ENCODE measurements around the gene ZNF337. TPM values are rescaled to one million over a fixed set of nuclear protein-coding genes. Genes with fewer than 3 reads are reported as not detected.
A peak's percentile ranks its signal among the peaks of the same experiment; 100 is the strongest.

ZNF337 gene
- total RNA-seq: 10 to 100 TPM; 16.0 to 20.3 TPM

GRCh38 chr20:25696371-25697131 is at the start of gene ZNF337:
Gene ZNF337, minus strand, starts transcription at chr20:25696853. Its CDS starts 10,436 bp downstream, at chr20:25686417.
- TF ChIP-seq CTCF (IDR thresholded peaks at IDR 0.05) (peak in 2 of 4 experiments; percentile 13 to 23), POLR2A (IDR thresholded peaks at IDR 0.05) (peak; percentile 69), POLR2AphosphoS5 (IDR thresholded peaks at IDR 0.05) (peak; percentile 94)
- Histone ChIP-seq H3K27ac (peak within 1 kb of the TSS; percentile 88 to 92), H3K27me3 (replicated peaks; ENCODE audit: insufficient read depth) (no peaks in the 10 kb centered on the region), H3K9me3 (no peaks in the 10 kb centered on the region), H3K4me1 (replicated peaks) (no peaks in the 10 kb centered on the region), H3K36me3 (no peaks in the 10 kb centered on the region), H3K4me3 (peak within 1 kb of the TSS; percentile 85 to 88)
- under 1% methylated on average over 39 of the region's 82 CpGs for WGBS
- DNase-seq (ENCODE audit: low spot score): peak; percentile 91
- intact Hi-C loops (cut with DNase I): loop anchor here (2.0 to 10.0 kb wide), 2 partner anchors 74 to 162 kb away; no protein-coding TSS in a partner anchor

GRCh38 chr20:25745738-25746137 is 49.1 kb upstream of the ZNF337 start:
- H3K9me3 ChIP-seq: no peaks in the 10 kb centered on the region
- intact Hi-C loops (cut with DNase I): no loop called here
- no peaks in the 10 kb centered on the region for H3K36me3 ChIP-seq
- H3K27ac ChIP-seq: no peak overlapping the region
- no peak overlapping the region for H3K4me3 ChIP-seq
- H3K27me3 ChIP-seq (replicated peaks; ENCODE audit: insufficient read depth): no peaks in the 10 kb centered on the region
- no peak for TF ChIP-seq POLR2AphosphoS5 (IDR thresholded peaks at IDR 0.05)
- no peak for TF ChIP-seq POLR2A (IDR thresholded peaks at IDR 0.05)
- TF ChIP-seq CTCF (IDR thresholded peaks at IDR 0.05): no peak
- no peaks in the 10 kb centered on the region for H3K4me1 ChIP-seq (replicated peaks)
- WGBS: 100% methylated on average over 1 of the region's 1 CpG
- no peak for DNase-seq (ENCODE audit: low spot score)

- Histone ChIP-seq H3K9me3 (no peaks in the 10 kb centered on the region), H3K4me3 (no peak overlapping the region), H3K27me3 (replicated peaks; ENCODE audit: insufficient read depth) (no peaks in the 10 kb centered on the region), H3K4me1 (replicated peaks) (no peaks in the 10 kb centered on the region), H3K27ac (no peak overlapping the region), H3K36me3 (no peaks in the 10 kb centered on the region)
- intact Hi-C loops (cut with DNase I): no loop called here
- DNase-seq (ENCODE audit: low spot score): no peak
- TF ChIP-seq POLR2A (IDR thresholded peaks at IDR 0.05) (no peak), POLR2AphosphoS5 (IDR thresholded peaks at IDR 0.05) (no peak), CTCF (IDR thresholded peaks at IDR 0.05) (no peak)
- WGBS: 65% methylated on average over 4 of the region's 4 CpGs
These were observed 48.4 kb upstream of the ZNF337 start for GRCh38 chr20:25745100-25745499.

GRCh38 chr20:25744261-25744660 is 47.6 kb upstream of the ZNF337 start:
- TF ChIP-seq POLR2A (IDR thresholded peaks at IDR 0.05) (no peak), POLR2AphosphoS5 (IDR thresholded peaks at IDR 0.05) (no peak), CTCF (IDR thresholded peaks at IDR 0.05) (no peak)
- no peaks in the 10 kb centered on the region for H3K36me3 ChIP-seq
- no peak overlapping the region for H3K4me3 ChIP-seq
- H3K27ac ChIP-seq: no peak overlapping the region
- H3K4me1 ChIP-seq (replicated peaks): no peaks in the 10 kb centered on the region
- DNase-seq (ENCODE audit: low spot score): no peak
- H3K9me3 ChIP-seq: no peaks in the 10 kb centered on the region
- intact Hi-C loops (cut with DNase I): no loop called here
- WGBS: 98% methylated on average over 2 of the region's 2 CpGs
- H3K27me3 ChIP-seq (replicated peaks; ENCODE audit: insufficient read depth): no peaks in the 10 kb centered on the region

GRCh38 chr20:25741088-25741487 is 44.4 kb upstream of the ZNF337 start:
- Histone ChIP-seq H3K9me3 (no peaks in the 10 kb centered on the region), H3K4me3 (no peak overlapping the region), H3K27ac (no peak overlapping the region), H3K36me3 (no peaks in the 10 kb centered on the region), H3K27me3 (replicated peaks; ENCODE audit: insufficient read depth) (no peaks in the 10 kb centered on the region), H3K4me1 (replicated peaks) (no peaks in the 10 kb centered on the region)
- intact Hi-C loops (cut with DNase I): no loop called here
- TF ChIP-seq POLR2AphosphoS5 (IDR thresholded peaks at IDR 0.05): no peak
- no peak for DNase-seq (ENCODE audit: low spot score)
